Tibial nerve (tissue), 4 donors: ENCODE results near the gene PI4K2B.

Experiments
- EP300 ChIP-seq, 2 donors: sonication (generic); formaldehyde crosslinking; IDR thresholded peaks; one replicate each; pipeline ENCODE4 v1.6.1; 2017; ENCODE audit warnings: antibody characterized with exemption in 2 of 2, mild to moderate bottlenecking in 1 of 2
- POLR2A ChIP-seq, 2 donors: fragments of 450-650 bp; IDR thresholded peaks; one replicate each; pipeline ENCODE4 v1.6.1; 2017; ENCODE audit warnings: antibody characterized with exemption in 2 of 2, mild to moderate bottlenecking in 2 of 2, moderate library complexity in 2 of 2
- TF ChIP-seq, protein P1 (sequence below), 5 experiments: fragments of 200-600 bp in 3 of 5; fragments of 450-650 bp in 2 of 5; sonication (generic) in 3 of 5; IDR thresholded peaks; one replicate each; pipeline ENCODE4 v1.5.1; 2016 to 2019; ENCODE audit warnings: antibody characterized with exemption in 5 of 5, mild to moderate bottlenecking in 3 of 5, moderate library complexity in 2 of 5

DNA sequence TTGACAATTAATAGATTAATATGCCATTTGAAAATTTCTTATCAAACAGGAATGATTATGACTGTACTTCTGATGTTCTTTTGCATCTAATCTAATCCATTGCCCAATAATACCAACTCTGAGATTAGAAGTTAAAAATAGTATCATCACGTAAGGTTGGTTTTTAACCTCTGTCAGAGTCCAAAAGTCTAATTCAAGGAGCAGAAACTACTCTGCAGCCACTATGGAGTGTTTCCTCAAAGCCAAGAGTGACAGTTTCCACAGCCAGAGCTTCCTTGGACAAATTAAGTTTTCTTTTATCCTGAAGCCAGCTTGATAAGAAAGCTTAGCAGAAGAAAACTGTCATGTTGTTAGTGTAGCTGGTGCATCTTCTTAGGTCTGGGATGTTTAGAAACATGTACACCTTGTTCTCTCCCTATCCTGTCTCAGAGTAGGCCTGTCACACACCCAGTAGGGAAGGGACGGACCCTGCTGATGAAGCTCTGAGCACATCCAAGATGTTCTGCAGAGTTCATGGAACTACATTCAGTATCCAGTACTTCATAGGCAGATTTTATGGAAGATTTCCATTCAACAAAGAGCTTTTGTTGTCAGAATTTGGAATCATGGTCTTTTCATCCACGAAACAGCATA lies 20.4 kb upstream of the PI4K2B start:
- TF ChIP-seq, protein P1, sequence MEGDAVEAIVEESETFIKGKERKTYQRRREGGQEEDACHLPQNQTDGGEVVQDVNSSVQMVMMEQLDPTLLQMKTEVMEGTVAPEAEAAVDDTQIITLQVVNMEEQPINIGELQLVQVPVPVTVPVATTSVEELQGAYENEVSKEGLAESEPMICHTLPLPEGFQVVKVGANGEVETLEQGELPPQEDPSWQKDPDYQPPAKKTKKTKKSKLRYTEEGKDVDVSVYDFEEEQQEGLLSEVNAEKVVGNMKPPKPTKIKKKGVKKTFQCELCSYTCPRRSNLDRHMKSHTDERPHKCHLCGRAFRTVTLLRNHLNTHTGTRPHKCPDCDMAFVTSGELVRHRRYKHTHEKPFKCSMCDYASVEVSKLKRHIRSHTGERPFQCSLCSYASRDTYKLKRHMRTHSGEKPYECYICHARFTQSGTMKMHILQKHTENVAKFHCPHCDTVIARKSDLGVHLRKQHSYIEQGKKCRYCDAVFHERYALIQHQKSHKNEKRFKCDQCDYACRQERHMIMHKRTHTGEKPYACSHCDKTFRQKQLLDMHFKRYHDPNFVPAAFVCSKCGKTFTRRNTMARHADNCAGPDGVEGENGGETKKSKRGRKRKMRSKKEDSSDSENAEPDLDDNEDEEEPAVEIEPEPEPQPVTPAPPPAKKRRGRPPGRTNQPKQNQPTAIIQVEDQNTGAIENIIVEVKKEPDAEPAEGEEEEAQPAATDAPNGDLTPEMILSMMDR (IDR thresholded peaks at IDR 0.05) = no peak
- TF ChIP-seq POLR2A (IDR thresholded peaks at IDR 0.05) = no peak
- TF ChIP-seq EP300 (IDR thresholded peaks at IDR 0.05) = no peak
